GM12878 (cell line): ENCODE data around the gene TSEN54. TPM values are rescaled to one million over a fixed set of nuclear protein-coding genes. Genes with fewer than 3 reads are reported as not detected.

Experiments
- ASH2L ChIP-seq: fragments of 300-600, 200-600 bp; sonication (generic); IDR thresholded peaks from 2 replicates; pipeline ENCODE4 v1.6.1; 2017; ENCODE audit warnings: low read depth, mild to moderate bottlenecking, borderline replicate concordance
- ATF7 ChIP-seq: fragments of 450-650 bp; IDR thresholded peaks from 2 replicates; pipeline ENCODE4 v1.6.1; 2016; ENCODE audit warnings: low read depth, mild to moderate bottlenecking
- CREM ChIP-seq: IDR thresholded peaks from 2 replicates; pipeline ENCODE4 v1.6.1; 2014; ENCODE audit warnings: antibody characterized with exemption, low read depth
- HDAC6 ChIP-seq: fragments of 200-600 bp; sonication (generic); IDR thresholded peaks from one replicate; pipeline ENCODE4 v1.8.0; 2017; ENCODE audit warnings: antibody characterized with exemption; ENCODE audit not compliant: unreplicated experiment
- NBN ChIP-seq: fragments of 450-650 bp; IDR thresholded peaks from 2 replicates; pipeline ENCODE4 v1.6.1; 2016
- PML ChIP-seq: IDR thresholded peaks from 2 replicates; pipeline ENCODE4 v1.6.1; 2012; ENCODE audit warnings: low read length, inconsistent platforms
- RELA ChIP-seq: fragments of 450-650 bp; IDR thresholded peaks from 2 replicates; pipeline ENCODE4 v1.8.0; 2014; ENCODE audit warnings: borderline replicate concordance; ENCODE audit not compliant: partially characterized antibody
- RFX5 ChIP-seq: IDR thresholded peaks from 2 replicates; pipeline ENCODE4 v1.6.1; 2011; ENCODE audit warnings: low read depth, low read length, improper control_type of control experiment
- SREBF1 ChIP-seq: IDR thresholded peaks from 2 replicates; pipeline ENCODE4 v1.6.1; 2012; ENCODE audit warnings: mild to moderate bottlenecking, low read length
- STAT3 ChIP-seq: IDR thresholded peaks from 2 replicates; pipeline ENCODE4 v1.6.1; 2011; ENCODE audit warnings: low read depth, low read length, improper control_type of control experiment
- ZNF24 ChIP-seq: fragments of 450-650 bp; IDR thresholded peaks from 2 replicates; pipeline ENCODE4 v1.6.1; 2017; ENCODE audit warnings: antibody characterized with exemption, mild to moderate bottlenecking
- polyA plus RNA-seq, 11 experiments: library from polyadenylated mRNA; depleted of rRNA in 4 of 11; unstranded in 6 of 11; stranded (reverse) in 5 of 11; fragments of >200 nt; fragmentation: Nextera tagmentation in 4 of 11; fragmentation: Illumina TruSeq in 1 of 11; extraction: Ambion mirVana in 4 of 11; extraction: Trizol in 1 of 11; gene quantifications; 1 replicate in 1 of 11; 2 replicates in 10 of 11; pipeline versions ENCODE4 v1.2.1 to v1.2.3, GENCODE V29; 2011 to 2016; ENCODE audit warnings: inconsistent platforms in 2 of 11, missing spikeins in 2 of 11, low read depth in 1 of 11
- total RNA-seq, 4 experiments: library from RNA; depleted of rRNA in 3 of 4; stranded (reverse); fragments of >200 nt in 3 of 4; fragmentation: Illumina TruSeq in 1 of 4; extraction: Trizol in 1 of 4; gene quantifications; 2 replicates each; pipeline versions ENCODE4 v1.2.1 to v1.2.3, GENCODE V29; 2013 to 2021
- TF ChIP-seq, protein P1 (sequence below): fragments of 450-650 bp; IDR thresholded peaks from 2 replicates; pipeline ENCODE4 v1.6.1; 2017; ENCODE audit warnings: mild to moderate bottlenecking, moderate library complexity
- TF ChIP-seq, protein P2 (sequence below): IDR thresholded peaks from 2 replicates; pipeline ENCODE4 v1.6.1; 2012; ENCODE audit warnings: mild to moderate bottlenecking, low read depth, low read length

TSEN54 gene
- total and polyA plus RNA-seq, 10 of the 15 experiments (the other 5 are each of a cell fraction or from before 2014, with no cell fraction given): 7.1 to 48.0 (median 41.1) TPM

DNA sequence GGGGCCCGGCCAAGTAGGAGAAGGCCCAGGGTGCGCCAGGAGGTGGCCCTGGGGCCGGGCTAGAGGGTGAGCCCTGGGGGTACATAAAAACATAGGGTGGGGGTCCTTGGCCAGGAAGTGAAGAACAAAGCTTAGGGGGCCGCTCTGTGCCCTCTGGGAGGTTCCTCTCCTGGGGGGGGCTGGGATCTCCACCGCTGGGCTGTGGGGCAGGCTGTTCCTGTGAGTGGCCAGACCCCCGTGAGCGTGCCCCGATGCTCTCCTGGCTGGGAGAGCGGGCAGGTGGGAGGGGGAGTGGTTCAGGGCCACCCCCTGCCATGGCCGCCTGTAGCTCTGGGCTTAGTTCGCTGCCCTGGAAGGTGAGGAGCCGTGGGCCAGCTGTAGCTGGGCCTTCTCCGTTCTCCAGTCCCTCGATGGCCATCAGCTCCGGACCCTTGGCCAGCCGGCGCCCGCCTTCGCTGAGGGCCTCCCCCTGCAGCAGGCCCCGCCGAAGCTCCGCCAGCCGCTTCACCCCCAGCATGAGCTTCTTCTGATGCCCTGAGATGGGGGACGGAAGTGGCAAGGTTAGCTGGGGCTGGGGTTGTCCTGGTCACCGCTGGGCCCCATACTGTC lies 13.5 kb upstream of the TSEN54 start (continued):
- TF ChIP-seq, protein P1, sequence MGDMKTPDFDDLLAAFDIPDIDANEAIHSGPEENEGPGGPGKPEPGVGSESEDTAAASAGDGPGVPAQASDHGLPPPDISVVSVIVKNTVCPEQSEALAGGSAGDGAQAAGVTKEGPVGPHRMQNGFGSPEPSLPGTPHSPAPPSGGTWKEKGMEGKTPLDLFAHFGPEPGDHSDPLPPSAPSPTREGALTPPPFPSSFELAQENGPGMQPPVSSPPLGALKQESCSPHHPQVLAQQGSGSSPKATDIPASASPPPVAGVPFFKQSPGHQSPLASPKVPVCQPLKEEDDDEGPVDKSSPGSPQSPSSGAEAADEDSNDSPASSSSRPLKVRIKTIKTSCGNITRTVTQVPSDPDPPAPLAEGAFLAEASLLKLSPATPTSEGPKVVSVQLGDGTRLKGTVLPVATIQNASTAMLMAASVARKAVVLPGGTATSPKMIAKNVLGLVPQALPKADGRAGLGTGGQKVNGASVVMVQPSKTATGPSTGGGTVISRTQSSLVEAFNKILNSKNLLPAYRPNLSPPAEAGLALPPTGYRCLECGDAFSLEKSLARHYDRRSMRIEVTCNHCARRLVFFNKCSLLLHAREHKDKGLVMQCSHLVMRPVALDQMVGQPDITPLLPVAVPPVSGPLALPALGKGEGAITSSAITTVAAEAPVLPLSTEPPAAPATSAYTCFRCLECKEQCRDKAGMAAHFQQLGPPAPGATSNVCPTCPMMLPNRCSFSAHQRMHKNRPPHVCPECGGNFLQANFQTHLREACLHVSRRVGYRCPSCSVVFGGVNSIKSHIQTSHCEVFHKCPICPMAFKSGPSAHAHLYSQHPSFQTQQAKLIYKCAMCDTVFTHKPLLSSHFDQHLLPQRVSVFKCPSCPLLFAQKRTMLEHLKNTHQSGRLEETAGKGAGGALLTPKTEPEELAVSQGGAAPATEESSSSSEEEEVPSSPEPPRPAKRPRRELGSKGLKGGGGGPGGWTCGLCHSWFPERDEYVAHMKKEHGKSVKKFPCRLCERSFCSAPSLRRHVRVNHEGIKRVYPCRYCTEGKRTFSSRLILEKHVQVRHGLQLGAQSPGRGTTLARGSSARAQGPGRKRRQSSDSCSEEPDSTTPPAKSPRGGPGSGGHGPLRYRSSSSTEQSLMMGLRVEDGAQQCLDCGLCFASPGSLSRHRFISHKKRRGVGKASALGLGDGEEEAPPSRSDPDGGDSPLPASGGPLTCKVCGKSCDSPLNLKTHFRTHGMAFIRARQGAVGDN: no peak
- no peak for TF ChIP-seq HDAC6
- no peak for TF ChIP-seq ZNF24
- TF ChIP-seq RFX5: no peak
- TF ChIP-seq, protein P2, sequence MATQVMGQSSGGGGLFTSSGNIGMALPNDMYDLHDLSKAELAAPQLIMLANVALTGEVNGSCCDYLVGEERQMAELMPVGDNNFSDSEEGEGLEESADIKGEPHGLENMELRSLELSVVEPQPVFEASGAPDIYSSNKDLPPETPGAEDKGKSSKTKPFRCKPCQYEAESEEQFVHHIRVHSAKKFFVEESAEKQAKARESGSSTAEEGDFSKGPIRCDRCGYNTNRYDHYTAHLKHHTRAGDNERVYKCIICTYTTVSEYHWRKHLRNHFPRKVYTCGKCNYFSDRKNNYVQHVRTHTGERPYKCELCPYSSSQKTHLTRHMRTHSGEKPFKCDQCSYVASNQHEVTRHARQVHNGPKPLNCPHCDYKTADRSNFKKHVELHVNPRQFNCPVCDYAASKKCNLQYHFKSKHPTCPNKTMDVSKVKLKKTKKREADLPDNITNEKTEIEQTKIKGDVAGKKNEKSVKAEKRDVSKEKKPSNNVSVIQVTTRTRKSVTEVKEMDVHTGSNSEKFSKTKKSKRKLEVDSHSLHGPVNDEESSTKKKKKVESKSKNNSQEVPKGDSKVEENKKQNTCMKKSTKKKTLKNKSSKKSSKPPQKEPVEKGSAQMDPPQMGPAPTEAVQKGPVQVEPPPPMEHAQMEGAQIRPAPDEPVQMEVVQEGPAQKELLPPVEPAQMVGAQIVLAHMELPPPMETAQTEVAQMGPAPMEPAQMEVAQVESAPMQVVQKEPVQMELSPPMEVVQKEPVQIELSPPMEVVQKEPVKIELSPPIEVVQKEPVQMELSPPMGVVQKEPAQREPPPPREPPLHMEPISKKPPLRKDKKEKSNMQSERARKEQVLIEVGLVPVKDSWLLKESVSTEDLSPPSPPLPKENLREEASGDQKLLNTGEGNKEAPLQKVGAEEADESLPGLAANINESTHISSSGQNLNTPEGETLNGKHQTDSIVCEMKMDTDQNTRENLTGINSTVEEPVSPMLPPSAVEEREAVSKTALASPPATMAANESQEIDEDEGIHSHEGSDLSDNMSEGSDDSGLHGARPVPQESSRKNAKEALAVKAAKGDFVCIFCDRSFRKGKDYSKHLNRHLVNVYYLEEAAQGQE: no peak
- no peak for TF ChIP-seq ATF7
- TF ChIP-seq STAT3: no peak
- TF ChIP-seq SREBF1: no peak
- no peak for TF ChIP-seq CREM
- TF ChIP-seq ASH2L: no peak
- TF ChIP-seq NBN: no peak
- TF ChIP-seq RELA: no peak
- no peak for TF ChIP-seq PML
